K562 (cell line): ENCODE results near the gene AMOTL1. TPM values are rescaled to one million over a fixed set of nuclear protein-coding genes. Genes with fewer than 3 reads are reported as not detected.

ENCODE experiments used
- CEBPG ChIP-seq, 3 experiments: fragments of 200-800 bp in 1 of 3; sonication (Bioruptor generic) in 1 of 3; sonication (generic) in 1 of 3; formaldehyde crosslinking in 1 of 3; IDR thresholded peaks in 2 of 3; conservative IDR thresholded peaks in 1 of 3; 2 replicates each; pipeline versions ENCODE4 v1.6.1 to v1.8.0; 2016 to 2022; ENCODE audit warnings: missing compliant biosample characterization in 2 of 3, missing genetic modification characterization in 2 of 3, mild to moderate bottlenecking in 1 of 3, missing genetic modification reagents in 1 of 3
- ETV1 ChIP-seq: fragments of 450-650 bp; conservative IDR thresholded peaks from 2 replicates; pipeline ENCODE4 v1.6.1; 2016; ENCODE audit warnings: missing genetic modification characterization, control low read depth, low read depth, missing compliant biosample characterization
- GTF2F1 ChIP-seq: IDR thresholded peaks from 2 replicates; pipeline ENCODE4 v1.6.1; 2011; ENCODE audit warnings: low read depth, low read length, improper control_type of control experiment
- GTF3C2 ChIP-seq: IDR thresholded peaks from 3 replicates; pipeline ENCODE4 v1.6.1; 2011; ENCODE audit warnings: borderline replicate concordance, mild to moderate bottlenecking, moderate library complexity; ENCODE audit not compliant: insufficient read length; ENCODE audit errors: extremely low read depth
- HMGXB4 ChIP-seq: sonication (generic); formaldehyde crosslinking; IDR thresholded peaks from 2 replicates; pipeline ENCODE4 v1.8.1; 2023; ENCODE audit warnings: mild to moderate bottlenecking, missing genetic modification reagents
- HNRNPH1 ChIP-seq: fragments of 200-400 bp; formaldehyde crosslinking; optimal IDR thresholded peaks from 2 replicates; pipeline ENCODE3; 2017; ENCODE audit warnings: low read depth, mild to moderate bottlenecking, low read length, moderate library complexity
- IRF9 ChIP-seq: fragments of 450-650 bp; IDR thresholded peaks from 2 replicates; pipeline ENCODE4 v1.6.1; 2016; ENCODE audit warnings: missing biosample characterization, missing genetic modification characterization
- RHOXF2B ChIP-seq: fragments of 250-450 bp; sonication (Bioruptor Pico); conservative IDR thresholded peaks from 2 replicates; pipeline ENCODE4 v1.5.1; 2021
- SAP30 ChIP-seq: fragments of 200-600 bp; sonication (generic); IDR thresholded peaks from 2 replicates; pipeline ENCODE4 v1.6.1; 2012; ENCODE audit warnings: borderline replicate concordance, low read depth, mild to moderate bottlenecking, moderate library complexity, low read length, control low read depth, inconsistent platforms; ENCODE audit not compliant: insufficient read depth, poor library complexity, severe bottlenecking
- SUPT5H ChIP-seq: fragments of 450-650 bp; IDR thresholded peaks from 2 replicates; pipeline ENCODE4 v1.6.1; 2016
- ZBTB11 ChIP-seq, 3 experiments: fragments of 200-800 bp in 1 of 3; fragments of 250-450 bp in 1 of 3; fragments of 450-650 bp in 1 of 3; sonication (Bioruptor Pico) in 1 of 3; sonication (Bioruptor generic) in 1 of 3; formaldehyde crosslinking in 1 of 3; IDR thresholded peaks; 2 replicates each; pipeline versions ENCODE4 v1.6.1 to v1.8.0; 2016 to 2022; ENCODE audit warnings: mild to moderate bottlenecking in 2 of 3, missing genetic modification characterization in 2 of 3, missing compliant biosample characterization in 1 of 3, moderate library complexity in 1 of 3
- ZNF224 ChIP-seq: sonication (generic); formaldehyde crosslinking; IDR thresholded peaks from 2 replicates; pipeline ENCODE4 v1.8.0; 2022; ENCODE audit warnings: mild to moderate bottlenecking, missing genetic modification reagents
- ZNF384 ChIP-seq: IDR thresholded peaks from 2 replicates; pipeline ENCODE4 v1.6.1; 2012; ENCODE audit warnings: low read depth, low read length, improper control_type of control experiment
- ZNF584 ChIP-seq: fragments of 200-800 bp; sonication (Bioruptor generic); IDR thresholded peaks from 2 replicates; pipeline ENCODE4 v1.6.1; 2016; ENCODE audit warnings: low read depth, mild to moderate bottlenecking, missing genetic modification characterization, missing compliant biosample characterization
- ZNF699 ChIP-seq: fragments of 250-450 bp; sonication (Bioruptor Pico); IDR thresholded peaks from 2 replicates; pipeline ENCODE4 v1.8.0; 2021; ENCODE audit warnings: mild to moderate bottlenecking, moderate library complexity; ENCODE audit not compliant: insufficient replicate concordance
- ZNF778 ChIP-seq: fragments of 450-650 bp; formaldehyde crosslinking; IDR thresholded peaks from 2 replicates; pipeline ENCODE4 v1.4.0; 2020; ENCODE audit warnings: mild to moderate bottlenecking, moderate library complexity
- polyA plus RNA-seq, 8 experiments: library from polyadenylated mRNA; depleted of rRNA in 4 of 8; stranded (reverse) in 5 of 8; unstranded in 3 of 8; fragments of >200 nt; fragmentation: Nextera tagmentation in 2 of 8; fragmentation: Illumina TruSeq in 1 of 8; extraction: Ambion mirVana in 2 of 8; extraction: Trizol in 1 of 8; gene quantifications; 2 replicates each; pipeline versions ENCODE4 v1.2.1 to v1.2.3, GENCODE V29; 2011 to 2014; ENCODE audit warnings: inconsistent platforms in 1 of 8, missing spikeins in 1 of 8
- total RNA-seq, 7 experiments: library from RNA; depleted of rRNA in 6 of 7; stranded (reverse); fragments of >200 nt in 6 of 7; fragmentation: Illumina TruSeq in 2 of 7; extraction: Trizol in 2 of 7; gene quantifications; 2 replicates each; pipeline versions ENCODE4 v1.2.1 to v1.2.3, GENCODE V29; 2011 to 2021; ENCODE audit warnings: low replicate concordance in 1 of 7

AMOTL1 gene
- total and polyA plus RNA-seq, 9 of the 15 experiments (the other 6 are each of a cell fraction or from before 2014, with no cell fraction given) = 4.0 to 35.4 (median 14.0) TPM

- TF ChIP-seq GTF2F1 (no peak), GTF3C2 (no peak), SUPT5H (no peak), HMGXB4 (no peak), ZNF699 (CRISPR knock-in tag) (no peak), ZNF778 (CRISPR knock-in tag) (no peak), ZNF224 (CRISPR knock-in tag) (no peak), IRF9 (tag) (no peak), RHOXF2B (no peak), HNRNPH1 (no peak), CEBPG (CRISPR knock-in tag; IDR thresholded peaks at IDR 0.05) (peak; percentile 60; the same call in 1 of the 2 replicates), CEBPG (tag; conservative IDR thresholded peaks at IDR 0.05 in 1 of 2, IDR thresholded peaks at IDR 0.05 in 1 of 2) (peak; percentile 85 to 90), ZNF384 (no peak), ETV1 (tag) (peak; percentile 86), ZNF584 (CRISPR knock-in tag) (peak; percentile 79), ZBTB11 (CRISPR knock-in tag; IDR thresholded peaks at IDR 0.05) (no peak), SAP30 (no peak)
Observed at GRCh38 chr11:94731880-94732601, 36.1 kb upstream of the AMOTL1 start (continued).
